ENCODE data around the gene EIF5.

- TF ChIP-seq CTCF (IDR thresholded peaks at IDR 0.05; ENCODE audit: low read depth, low read length, poor library complexity, severe bottlenecking): no peak
- no peak for TF ChIP-seq EZH2phosphoT487 (IDR thresholded peaks at IDR 0.05; ENCODE audit: borderline replicate concordance, low read length)
These were observed 1.7 kb upstream of the EIF5 start for GRCh38 chr14:103332143-103332919.
